IPS-11a (cell line): ENCODE measurements around the gene NISCH.
A peak's percentile ranks its signal among the peaks of the same experiment; 100 is the strongest.

Experiments used
- H3K4me3 ChIP-seq: one replicate; pipeline ENCODE4 v1.5.1; 2013; ENCODE audit warnings: low read depth, low read length, control low read depth

The NISCH gene

GRCh38 chr3:52447512-52448355, 7.7 kb upstream of the NISCH start:
- no peak overlapping the region for H3K4me3 ChIP-seq

- no peak overlapping the region for H3K4me3 ChIP-seq
Measured at GRCh38 chr3:52450489-52451236, 4.7 kb upstream of the NISCH start.

GRCh38 chr3:52451237-52452083, 3.9 kb upstream of the NISCH start:
- H3K4me3 ChIP-seq: no peak overlapping the region

- no peak overlapping the region for H3K4me3 ChIP-seq
Measured at GRCh38 chr3:52452126-52452525, 3.3 kb upstream of the NISCH start.

GRCh38 chr3:52452570-52453221, 2.7 kb upstream of the NISCH start:
- H3K4me3 ChIP-seq: no peak overlapping the region

GRCh38 chr3:52453496-52454249, 1.7 kb upstream of the NISCH start, which contains the start of gene TNNC1:
TSS of gene TNNC1 (minus strand) at chr3:52454041. CDS start at chr3:52454015, 26 bp downstream.
- no peak within 1 kb of the TSS for H3K4me3 ChIP-seq

- no peak overlapping the region for H3K4me3 ChIP-seq
Measured at GRCh38 chr3:52454250-52454937, 1.0 kb upstream of the NISCH start.

GRCh38 chr3:52454938-52455282, 494 bp upstream of the NISCH start:
- H3K4me3 ChIP-seq: peak overlapping the region; percentile 14

- H3K4me3 ChIP-seq: peak overlapping the region; percentile 70
Measured at GRCh38 chr3:52456169-52456799, 880 bp downstream of the NISCH start.

GRCh38 chr3:52456800-52457183, 1.4 kb downstream of the NISCH start:
- H3K4me3 ChIP-seq: peak overlapping the region; percentile 70

- no peak overlapping the region for H3K4me3 ChIP-seq
Measured at GRCh38 chr3:52458031-52458760, 2.8 kb downstream of the NISCH start.

GRCh38 chr3:52458770-52459545, 3.6 kb downstream of the NISCH start:
- H3K4me3 ChIP-seq: no peak overlapping the region

- no peak overlapping the region for H3K4me3 ChIP-seq
Measured at GRCh38 chr3:52461874-52462273, 6.5 kb downstream of the NISCH start.

GRCh38 chr3:52463416-52463815, 8.0 kb downstream of the NISCH start:
- no peak overlapping the region for H3K4me3 ChIP-seq

GRCh38 chr3:52468336-52468735, 12.9 kb downstream of the NISCH start:
- no peak overlapping the region for H3K4me3 ChIP-seq

- H3K4me3 ChIP-seq: no peak overlapping the region
Measured at GRCh38 chr3:52469001-52469400, 13.6 kb downstream of the NISCH start.

GRCh38 chr3:52470920-52471319, 15.5 kb downstream of the NISCH start:
- H3K4me3 ChIP-seq: no peak overlapping the region
